GM21737 (cell line): ENCODE data around the gene GSTT2.
A peak's percentile ranks its signal among the peaks of the same experiment; 100 is the strongest.
"Not testable (repeated sequence)": the region's sequence is repeated elsewhere in the genome, so short reads cannot be mapped to it uniquely, and the experiment has no call there.

Source experiments
- ATAC-seq: cut with Tn5 transposase; IDR thresholded peaks from one replicate; pipeline ENCODE4 v1.9.1; 2021; ENCODE audit warnings: mild to moderate bottlenecking, moderate library complexity; ENCODE audit not compliant: unreplicated experiment

GSTT2 gene

GRCh38 chr22:23971927-23972326, 8.0 kb upstream of the GSTT2 start:
- not testable (repeated sequence) for ATAC-seq

- ATAC-seq: peak; percentile 83
These were observed 5.6 kb upstream of the GSTT2 start, which contains the start of gene DDT for GRCh38 chr22:23974345-23974744. DDT (minus strand) TSS chr22:23974441; CDS start chr22:23974414, 27 bp downstream.

- peak; percentile 30 for ATAC-seq
These were observed 5.0 kb upstream of the GSTT2 start for GRCh38 chr22:23974836-23975352.

DNA sequence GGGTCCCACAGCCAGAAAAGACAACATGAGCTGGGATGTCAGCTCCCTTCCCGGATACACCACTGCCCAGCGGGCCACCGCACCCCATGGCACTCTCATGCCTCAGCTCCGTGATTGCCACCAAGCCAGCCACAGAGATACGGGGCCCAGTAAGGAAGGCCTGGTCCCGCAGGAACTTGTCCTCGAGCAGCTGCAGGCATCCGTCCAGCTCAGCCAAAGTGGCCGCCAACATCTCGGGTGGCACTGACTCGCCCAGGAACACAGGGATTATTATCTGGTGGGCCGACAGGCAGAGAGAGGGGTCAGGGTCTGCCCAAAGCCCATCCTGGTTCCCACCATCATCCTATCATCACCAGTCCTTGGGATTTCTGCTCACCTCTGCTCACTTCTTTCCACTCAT, 2.6 kb upstream of the GSTT2 start:
- ATAC-seq: not testable (repeated sequence)

DNA sequence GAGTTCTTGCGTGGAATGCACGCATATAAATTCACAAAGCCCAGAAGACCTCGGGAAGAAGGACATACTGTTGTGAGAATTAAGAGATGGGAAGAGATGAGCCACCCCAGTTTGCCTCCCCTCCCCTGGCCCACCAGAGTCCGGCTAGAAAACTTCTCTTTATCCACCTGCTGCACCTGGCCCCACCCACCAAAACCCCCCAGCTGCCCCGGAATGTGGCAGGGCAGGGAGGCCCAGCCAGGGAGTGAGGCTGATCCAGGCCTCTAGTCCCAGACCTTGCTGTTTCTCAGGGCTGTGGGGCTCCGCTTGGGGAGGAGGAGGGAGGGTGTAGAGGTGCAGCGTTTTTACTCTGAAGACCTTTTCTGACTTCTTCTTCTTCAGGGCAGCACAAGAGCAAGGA, 633 bp downstream of the GSTT2 start:
- not testable (repeated sequence) for ATAC-seq

DNA sequence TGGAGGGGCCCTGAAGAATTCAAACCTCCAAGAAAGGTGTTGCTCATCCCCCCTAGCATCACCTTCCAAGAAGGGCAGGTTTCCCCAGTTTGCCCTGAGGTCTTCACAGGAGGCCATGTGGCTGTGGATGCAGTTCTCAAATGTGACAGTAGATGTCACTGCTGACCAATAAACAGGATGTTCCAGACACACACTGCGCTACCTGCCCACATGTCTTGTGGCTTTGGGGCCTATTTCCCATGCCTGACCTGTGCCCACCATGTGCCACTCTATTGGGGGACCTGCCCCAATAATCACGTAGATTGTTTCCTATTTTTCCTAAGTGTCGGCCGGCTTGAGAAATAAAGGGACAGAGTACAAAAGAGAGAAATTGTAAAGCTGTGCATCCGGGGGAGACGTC, 4.5 kb downstream of the GSTT2 start:
- ATAC-seq: no peak

GRCh38 chr22:23986089-23986488, 6.2 kb downstream of the GSTT2 start:
- ATAC-seq: not testable (repeated sequence)

- not testable (repeated sequence) for ATAC-seq
These were observed 6.7 kb downstream of the GSTT2 start for GRCh38 chr22:23986538-23987178.

- not testable (repeated sequence) for ATAC-seq
These were observed 9.8 kb downstream of the GSTT2 start for GRCh38 chr22:23989583-23990244.

GRCh38 chr22:23993080-23993479, 13.1 kb downstream of the GSTT2 start:
- ATAC-seq: not testable (repeated sequence)

DNA sequence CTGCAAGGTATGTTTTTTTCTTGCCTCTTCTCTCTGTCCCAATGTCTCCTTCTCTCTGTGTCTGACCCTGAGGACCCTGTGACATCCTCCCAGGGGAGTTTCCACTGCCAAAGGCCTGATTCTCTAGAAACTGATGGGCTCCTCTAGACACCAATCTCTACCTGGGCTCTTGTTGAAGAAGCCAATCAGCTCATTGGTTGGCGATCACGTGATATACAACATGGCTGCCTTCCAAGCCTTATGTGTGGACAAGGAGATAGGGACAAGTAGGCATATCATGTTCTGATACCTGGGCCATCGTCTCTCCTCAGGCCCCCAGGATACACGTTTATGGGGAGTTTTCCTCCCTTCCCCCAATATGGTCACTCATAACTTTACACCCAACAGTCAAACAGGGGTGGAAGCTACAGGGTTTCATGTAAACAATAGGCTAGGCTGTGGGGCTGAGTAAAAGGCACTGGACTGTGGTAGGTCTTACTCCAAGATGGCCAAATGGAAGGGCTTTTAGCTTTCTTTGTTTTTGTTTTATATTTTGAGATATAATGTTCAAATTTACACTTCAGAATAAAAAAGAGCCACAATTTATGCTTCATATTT, 13.7 kb downstream of the GSTT2 start:
- ATAC-seq: not testable (repeated sequence)

DNA sequence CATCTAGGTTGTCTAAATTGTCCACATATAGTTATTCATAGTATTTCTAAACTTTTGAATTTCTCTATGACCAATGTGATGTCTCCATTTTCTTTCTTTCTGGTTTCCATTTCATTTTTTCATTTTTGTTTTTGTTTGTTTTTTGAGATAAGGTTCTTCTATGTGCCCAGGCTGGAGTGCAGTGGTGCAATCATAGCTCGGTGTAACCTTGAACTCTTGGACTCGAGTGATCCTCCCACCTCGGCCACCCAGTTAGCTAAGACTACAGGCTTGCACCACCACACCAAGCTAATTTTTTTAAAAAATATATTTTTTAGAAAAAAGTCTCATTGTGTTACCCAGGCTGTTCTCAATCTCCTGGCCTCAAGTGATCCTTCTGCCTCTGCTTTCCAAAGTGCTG, 17.2 kb downstream of the GSTT2 start:
- no peak for ATAC-seq

- ATAC-seq: not testable (repeated sequence)
These were observed 19.8 kb downstream of the GSTT2 start for GRCh38 chr22:23999779-24000178.

- ATAC-seq: no peak
These were observed 21.4 kb downstream of the GSTT2 start for GRCh38 chr22:24001314-24001713.

- no peak for ATAC-seq
These were observed 22.3 kb downstream of the GSTT2 start for GRCh38 chr22:24002272-24002671.

- no peak for ATAC-seq
These were observed 22.9 kb downstream of the GSTT2 start for GRCh38 chr22:24002851-24003250.

DNA sequence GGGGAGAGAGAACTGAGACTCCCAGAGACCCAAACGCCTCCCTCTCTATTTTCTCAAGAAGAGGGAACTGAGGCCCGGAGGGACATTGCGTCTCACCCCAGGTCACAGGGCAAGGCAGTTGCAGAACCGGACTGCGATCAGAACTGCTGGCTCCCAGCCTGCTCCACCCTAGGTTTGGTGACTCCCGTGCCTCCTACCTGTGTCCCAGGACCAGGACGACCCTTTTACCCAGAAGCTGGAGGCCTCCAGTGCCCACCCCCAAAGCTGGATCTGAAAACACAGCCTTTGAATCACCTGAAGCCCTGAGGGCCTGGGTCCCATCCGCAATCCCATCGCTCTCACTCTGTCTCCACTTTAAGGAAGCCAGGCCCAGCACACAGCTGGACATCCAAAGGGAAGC, 24.0 kb downstream of the GSTT2 start:
- ATAC-seq: no peak

- ATAC-seq: no peak
These were observed 25.3 kb downstream of the GSTT2 start, which contains the start of gene GSTT4 for GRCh38 chr22:24005201-24005600. GSTT4 (minus strand) TSS chr22:24005453; CDS start chr22:24005356, 97 bp downstream.

DNA sequence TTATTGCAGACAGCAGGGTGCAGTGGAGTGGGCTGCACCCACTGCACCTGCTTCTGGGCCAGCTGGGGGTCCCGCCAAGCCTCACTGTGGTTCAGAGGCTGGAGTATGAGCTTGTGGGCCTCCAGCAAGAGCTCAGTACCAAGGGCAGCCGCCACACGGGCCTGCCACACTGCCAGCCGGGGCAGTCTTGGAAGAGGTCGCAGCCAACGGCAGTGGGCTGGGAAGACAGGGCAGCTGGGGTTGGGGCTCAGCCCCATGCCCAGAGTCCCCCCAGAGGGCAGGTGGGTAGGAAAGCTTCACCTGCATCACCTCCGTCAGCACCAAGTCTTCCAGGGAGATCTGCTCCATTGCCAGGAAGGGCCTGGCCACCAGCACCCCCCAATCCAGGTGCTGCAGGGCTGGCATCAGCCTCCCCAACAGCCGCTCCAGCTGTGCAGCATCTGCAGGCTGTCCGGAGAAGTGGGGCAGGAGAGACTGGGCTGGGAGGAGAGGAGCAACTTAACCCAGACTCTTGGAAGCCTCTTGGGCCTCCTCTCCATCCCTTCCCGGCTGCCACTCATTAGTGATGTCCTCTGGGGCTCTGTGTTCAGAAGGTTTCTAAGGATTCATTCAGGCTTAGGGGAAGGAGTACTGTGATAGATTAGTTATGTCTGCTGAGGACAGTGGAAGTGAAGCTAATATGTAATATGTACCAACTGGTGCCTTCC, 26.4 kb downstream of the GSTT2 start:
- ATAC-seq: no peak

GRCh38 chr22:24006914-24007214, 26.9 kb downstream of the GSTT2 start:
- ATAC-seq: no peak
